ENCODE measurements around the gene LRRC40.

Gene LRRC40

DNA sequence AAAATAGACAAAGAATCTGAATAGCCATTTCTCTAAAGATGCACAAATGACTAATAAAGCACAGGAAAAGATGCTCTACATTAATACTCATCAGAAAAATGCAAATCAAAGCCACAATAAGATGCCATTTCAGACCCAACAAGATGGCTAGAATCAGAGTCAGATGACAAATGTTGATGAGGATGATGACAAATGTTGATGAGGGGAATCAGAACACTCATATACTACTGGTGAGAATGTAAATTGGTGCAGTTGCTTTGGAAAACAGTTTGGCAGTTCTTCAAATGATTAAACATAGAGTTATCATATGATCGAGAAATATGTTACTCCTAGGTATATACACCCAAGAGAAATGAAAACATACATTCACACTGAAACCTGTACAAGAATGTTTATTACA is 33.9 kb downstream of the LRRC40 start:
- TF ChIP-seq, protein P1, sequence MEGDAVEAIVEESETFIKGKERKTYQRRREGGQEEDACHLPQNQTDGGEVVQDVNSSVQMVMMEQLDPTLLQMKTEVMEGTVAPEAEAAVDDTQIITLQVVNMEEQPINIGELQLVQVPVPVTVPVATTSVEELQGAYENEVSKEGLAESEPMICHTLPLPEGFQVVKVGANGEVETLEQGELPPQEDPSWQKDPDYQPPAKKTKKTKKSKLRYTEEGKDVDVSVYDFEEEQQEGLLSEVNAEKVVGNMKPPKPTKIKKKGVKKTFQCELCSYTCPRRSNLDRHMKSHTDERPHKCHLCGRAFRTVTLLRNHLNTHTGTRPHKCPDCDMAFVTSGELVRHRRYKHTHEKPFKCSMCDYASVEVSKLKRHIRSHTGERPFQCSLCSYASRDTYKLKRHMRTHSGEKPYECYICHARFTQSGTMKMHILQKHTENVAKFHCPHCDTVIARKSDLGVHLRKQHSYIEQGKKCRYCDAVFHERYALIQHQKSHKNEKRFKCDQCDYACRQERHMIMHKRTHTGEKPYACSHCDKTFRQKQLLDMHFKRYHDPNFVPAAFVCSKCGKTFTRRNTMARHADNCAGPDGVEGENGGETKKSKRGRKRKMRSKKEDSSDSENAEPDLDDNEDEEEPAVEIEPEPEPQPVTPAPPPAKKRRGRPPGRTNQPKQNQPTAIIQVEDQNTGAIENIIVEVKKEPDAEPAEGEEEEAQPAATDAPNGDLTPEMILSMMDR (conservative IDR thresholded peaks at IDR 0.05): no peak
- no peak overlapping the region for H3K27ac ChIP-seq

- TF ChIP-seq, protein P1 (conservative IDR thresholded peaks at IDR 0.05): no peak
- no peak overlapping the region for H3K27ac ChIP-seq
Measured at GRCh38 chr1:70169018-70169839, 36.1 kb downstream of the LRRC40 start.

GRCh38 chr1:70168283-70168682 is 37.1 kb downstream of the LRRC40 start:
- H3K27ac ChIP-seq: no peak overlapping the region
- TF ChIP-seq, protein P1 (conservative IDR thresholded peaks at IDR 0.05): no peak

GRCh38 chr1:70164350-70164749 is 41.0 kb downstream of the LRRC40 start:
- H3K27ac ChIP-seq: no peak overlapping the region
- TF ChIP-seq, protein P1 (conservative IDR thresholded peaks at IDR 0.05): no peak

GRCh38 chr1:70156529-70157120 is 48.8 kb downstream of the LRRC40 start:
- H3K27ac ChIP-seq: no peak overlapping the region
- TF ChIP-seq, protein P1 (conservative IDR thresholded peaks at IDR 0.05): no peak

- TF ChIP-seq, protein P1 (conservative IDR thresholded peaks at IDR 0.05): no peak
- H3K27ac ChIP-seq: no peak overlapping the region
Measured at GRCh38 chr1:70153739-70154138, 51.6 kb downstream of the LRRC40 start.

- TF ChIP-seq, protein P1 (conservative IDR thresholded peaks at IDR 0.05): no peak
- H3K27ac ChIP-seq: no peak overlapping the region
Measured at GRCh38 chr1:70150444-70150843, 54.9 kb downstream of the LRRC40 start.

All from VCaP (cell line).